Measurements from ENCODE around the gene MBD3L1.

- TF ChIP-seq SUZ12 (IDR thresholded peaks at IDR 0.05) (no peak), ZNF384 (IDR thresholded peaks at IDR 0.05) (no peak), ARNT (IDR thresholded peaks at IDR 0.05) (no peak), HDGF (IDR thresholded peaks at IDR 0.05; ENCODE audit: borderline replicate concordance) (no peak), BHLHE40 (IDR thresholded peaks at IDR 0.05; ENCODE audit: borderline replicate concordance) (no peak), CTBP1 (IDR thresholded peaks at IDR 0.05; ENCODE audit: borderline replicate concordance) (no peak), SP1 (IDR thresholded peaks at IDR 0.05) (no peak), L3MBTL2 (conservative IDR thresholded peaks at IDR 0.05) (no peak)
Measured at GRCh38 chr19:8850488-8850887, 18.3 kb downstream of the MBD3L1 start.
